HG03575 (cell line): ENCODE data around the gene ADARB2.

ENCODE experiments used
- ATAC-seq: cut with Tn5 transposase; IDR thresholded peaks from one replicate; pipeline ENCODE4 v1.9.1; 2021; ENCODE audit not compliant: unreplicated experiment, insufficient number of reproducible peaks, low FRiP score; ENCODE audit errors: extremely low read depth

Gene ADARB2

GRCh38 chr10:1652151-1652550, 85.2 kb downstream of the ADARB2 start:
- no peak for ATAC-seq

DNA sequence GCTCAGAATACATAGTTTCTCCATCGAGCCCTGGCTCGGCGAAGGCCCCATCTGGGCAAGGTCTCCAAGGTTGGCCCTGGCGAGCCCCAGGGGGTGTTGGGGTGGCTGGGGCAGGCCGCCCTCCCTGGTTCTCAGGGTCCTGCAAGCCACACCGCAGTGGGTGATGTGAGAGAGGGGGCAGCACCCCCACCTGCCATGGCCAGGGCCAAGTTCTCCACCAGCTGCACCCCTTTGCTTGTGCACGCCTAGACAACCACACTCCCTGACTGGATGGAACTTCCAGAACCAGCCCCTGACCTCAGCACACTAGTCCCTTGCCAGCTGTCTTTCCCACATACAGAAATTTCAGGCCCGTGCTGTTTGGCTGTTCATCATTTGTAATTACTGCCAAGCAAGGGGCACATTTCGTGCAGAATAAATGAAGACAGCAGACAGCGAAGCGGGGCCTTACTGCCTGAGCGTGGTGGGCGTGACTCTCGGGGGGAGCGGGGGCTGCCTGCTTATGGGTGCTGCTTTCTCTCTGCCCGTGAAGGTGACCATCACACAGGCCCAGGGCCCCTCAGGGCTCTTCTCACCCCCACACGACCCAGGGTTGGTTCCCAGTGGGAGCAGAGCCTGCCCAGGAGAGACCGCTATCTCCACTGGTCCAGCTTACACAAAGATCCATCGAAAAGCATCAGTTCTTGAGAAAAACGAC, 85.9 kb downstream of the ADARB2 start:
- no peak for ATAC-seq

DNA sequence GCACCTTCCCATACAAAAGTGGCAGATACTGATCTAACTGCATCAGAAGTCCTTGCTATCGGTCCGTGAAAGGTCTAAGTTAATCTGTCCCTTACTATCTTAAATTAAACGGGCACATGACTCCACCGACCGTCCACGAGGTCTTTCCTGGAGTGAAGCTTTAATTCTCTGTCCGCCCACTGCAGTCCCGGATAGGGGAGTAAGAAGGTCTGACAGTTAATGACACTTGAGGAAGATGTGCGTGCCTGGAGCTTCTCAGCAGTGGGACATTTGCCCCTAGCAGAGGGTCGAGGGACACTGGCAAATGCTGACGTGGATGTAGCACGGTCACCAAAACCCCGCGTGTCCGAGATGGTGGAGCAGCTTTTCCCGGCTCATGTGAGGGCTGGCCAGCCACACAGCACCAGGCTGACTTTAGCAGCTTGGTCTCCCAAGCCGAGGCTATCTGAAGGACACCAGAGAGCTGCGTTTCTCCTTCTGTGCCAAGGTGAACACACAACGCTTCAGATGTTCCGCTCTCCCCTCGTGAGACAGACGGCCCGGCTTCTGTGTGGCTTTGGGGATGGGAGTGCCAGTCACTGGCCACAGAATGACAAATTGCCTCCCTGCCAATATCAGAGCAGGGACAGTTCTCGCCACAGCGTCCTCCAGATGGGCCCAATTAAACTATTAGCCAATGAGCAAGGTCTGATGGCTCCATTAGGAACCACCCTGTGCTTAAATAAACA, 86.6 kb downstream of the ADARB2 start:
- ATAC-seq: no peak

GRCh38 chr10:1648648-1649047, 88.7 kb downstream of the ADARB2 start:
- no peak for ATAC-seq

DNA sequence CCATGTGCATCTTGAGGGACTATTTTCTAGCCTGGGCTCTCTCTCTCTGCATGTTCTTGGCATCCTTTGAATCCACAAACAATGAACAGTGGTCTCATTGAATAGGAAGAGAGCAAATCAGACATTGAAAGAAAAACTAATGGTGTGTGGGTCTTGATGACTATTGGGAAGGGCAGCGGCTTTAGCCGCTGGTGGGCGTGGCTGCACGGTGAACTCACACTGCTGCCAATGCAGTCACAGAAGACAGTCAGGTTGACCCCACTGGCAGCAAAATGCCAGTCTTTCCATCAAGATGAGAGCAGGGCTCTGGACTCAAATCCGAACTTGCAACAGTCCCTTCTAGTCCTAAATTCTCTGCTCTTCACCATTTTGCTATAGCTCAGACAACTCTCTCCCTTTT, 91.0 kb downstream of the ADARB2 start:
- ATAC-seq: no peak

GRCh38 chr10:1645896-1646295, 91.4 kb downstream of the ADARB2 start:
- ATAC-seq: no peak

DNA sequence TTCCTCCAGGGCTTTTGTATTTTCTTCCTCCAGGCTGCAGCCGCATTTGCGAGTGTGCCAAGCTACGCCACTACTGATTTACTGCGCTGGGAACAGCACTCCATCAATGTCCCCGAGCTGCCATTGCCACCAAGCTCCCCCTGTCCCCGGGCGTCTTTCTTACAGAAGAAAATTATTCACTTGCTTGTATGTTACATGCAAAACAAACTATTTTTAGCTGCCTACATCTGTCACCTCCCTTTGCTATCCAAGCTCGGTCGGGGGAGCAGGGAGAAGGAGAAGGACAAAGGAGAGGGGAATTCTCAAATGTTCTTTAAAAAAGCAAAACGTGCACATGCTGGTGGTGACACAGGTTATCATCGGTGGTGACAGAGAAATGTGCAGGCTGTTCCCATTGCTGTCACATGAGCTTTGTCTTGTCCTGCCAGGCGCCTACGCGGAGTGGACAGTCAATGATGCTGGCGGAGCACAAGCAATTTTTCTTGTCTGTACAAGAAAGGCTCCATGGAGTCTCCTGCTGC, 93.1 kb downstream of the ADARB2 start:
- ATAC-seq: no peak

- no peak for ATAC-seq
These were observed 93.5 kb downstream of the ADARB2 start for GRCh38 chr10:1643908-1644179.

- peak; percentile 67 for ATAC-seq
These were observed 94.0 kb downstream of the ADARB2 start for GRCh38 chr10:1643161-1643907.

DNA sequence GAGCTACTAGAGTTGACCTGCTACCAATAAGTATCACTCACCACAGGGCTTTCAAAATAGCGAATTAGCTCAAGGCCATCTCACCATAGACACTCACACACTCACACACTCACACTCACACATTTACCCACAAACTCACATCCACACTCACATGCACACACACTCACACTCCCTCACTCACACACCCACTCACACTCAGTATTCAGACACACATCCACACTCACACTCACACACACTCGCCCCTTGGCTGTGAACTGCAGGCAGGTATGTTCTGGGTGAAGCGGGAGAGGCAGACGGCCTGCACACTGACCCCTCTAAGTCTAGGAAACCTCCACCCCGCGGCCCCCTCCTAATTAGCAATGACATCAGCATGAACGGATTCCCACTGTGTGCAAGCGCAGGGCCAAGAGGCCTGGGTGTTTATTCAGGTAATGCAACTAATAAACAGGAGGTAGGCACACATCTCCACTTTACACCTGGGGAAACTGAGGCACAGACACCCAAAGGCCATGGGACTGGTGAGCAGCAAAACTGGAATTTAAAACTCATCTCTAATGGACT, 94.6 kb downstream of the ADARB2 start:
- ATAC-seq: no peak

DNA sequence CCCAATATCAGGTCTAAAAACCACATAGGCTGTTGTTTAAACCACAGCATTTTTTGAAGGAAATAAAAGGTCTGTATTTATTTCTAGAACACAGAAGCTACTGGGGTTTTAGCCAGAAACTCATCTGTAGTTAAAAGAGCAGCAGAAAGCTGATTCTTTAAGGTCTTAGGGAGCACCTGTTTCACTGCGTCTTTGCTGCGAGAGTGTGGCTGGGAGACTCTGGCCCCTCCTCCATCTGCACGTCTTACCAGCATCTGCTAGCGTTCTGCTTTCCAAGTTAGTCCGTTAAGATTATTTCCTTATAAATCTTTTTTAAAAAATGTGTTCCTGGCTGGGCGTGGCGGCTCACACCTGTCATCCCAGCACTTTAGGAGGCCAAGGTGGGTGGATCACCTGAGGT, 95.9 kb downstream of the ADARB2 start:
- ATAC-seq: no peak

- ATAC-seq: no peak
These were observed 98.4 kb downstream of the ADARB2 start for GRCh38 chr10:1638889-1639419.

- ATAC-seq: no peak
These were observed 102.0 kb downstream of the ADARB2 start for GRCh38 chr10:1635340-1635739.

DNA sequence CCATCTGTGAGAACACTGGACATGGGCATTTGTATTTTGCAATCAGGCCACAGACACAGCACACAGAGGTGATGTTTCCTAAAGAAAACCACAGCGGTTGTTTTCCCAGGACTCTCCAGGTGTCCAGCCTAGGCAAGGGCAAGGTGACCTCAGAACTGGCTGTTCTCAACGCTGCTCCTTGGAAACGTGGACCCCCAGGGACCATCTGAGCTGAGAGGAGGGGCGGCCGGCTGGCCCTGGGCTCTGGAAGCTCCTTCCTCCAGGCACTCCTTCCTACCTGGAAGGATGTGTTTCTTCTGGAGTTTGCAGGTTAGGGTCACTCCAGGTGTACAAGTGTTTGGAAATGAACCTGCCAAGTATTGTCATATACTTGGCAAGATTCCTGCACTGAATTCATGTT, 103.1 kb downstream of the ADARB2 start:
- ATAC-seq: no peak

GRCh38 chr10:1633783-1634182, 103.5 kb downstream of the ADARB2 start:
- no peak for ATAC-seq

DNA sequence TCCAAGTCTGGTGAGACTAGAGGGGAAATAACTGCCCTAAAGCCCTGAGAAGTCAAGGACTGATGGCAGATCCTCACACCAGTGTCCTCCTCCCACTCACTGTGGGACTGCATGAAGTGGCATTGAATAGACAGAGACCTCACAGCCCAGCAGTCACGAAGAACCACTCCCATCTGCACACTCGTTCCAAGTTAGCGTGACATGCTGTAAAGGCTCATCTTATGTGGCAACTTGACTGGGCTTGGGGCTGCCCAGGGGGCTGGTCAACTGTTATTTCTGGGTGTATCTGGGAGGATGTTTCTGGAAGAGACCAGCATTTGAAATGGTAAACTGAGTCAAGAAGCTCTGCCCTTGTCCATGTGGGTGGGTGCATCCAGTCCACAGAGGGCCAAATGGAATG, 104.7 kb downstream of the ADARB2 start:
- no peak for ATAC-seq

- ATAC-seq: no peak
These were observed 105.2 kb downstream of the ADARB2 start for GRCh38 chr10:1632141-1632540.

DNA sequence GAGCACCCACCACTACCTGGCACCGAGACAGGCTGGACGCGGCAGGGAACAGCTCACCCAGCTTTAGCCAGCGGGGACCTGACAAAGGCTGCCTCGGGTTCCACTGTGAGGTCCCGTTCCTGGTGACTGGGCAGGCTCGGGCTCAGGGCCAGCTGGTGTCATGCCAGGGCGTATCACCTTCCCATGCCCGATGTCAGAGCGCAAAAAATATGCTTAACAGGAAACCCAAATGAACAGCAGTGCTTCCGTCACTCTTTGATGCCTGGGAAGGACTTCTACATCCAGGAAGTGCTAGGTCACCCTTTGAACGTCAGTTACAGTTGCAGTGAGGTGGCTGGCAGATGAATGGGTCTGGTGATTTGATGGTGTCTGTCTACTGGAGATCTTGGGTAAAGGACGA, 106.0 kb downstream of the ADARB2 start:
- ATAC-seq: no peak

- no peak for ATAC-seq
These were observed 107.0 kb downstream of the ADARB2 start for GRCh38 chr10:1630304-1630703.
